GM21576 (cell line): Measurements from ENCODE around the gene BCAR3.
A peak's percentile ranks its signal among the peaks of the same experiment; 100 is the strongest.

Experiments used
- ATAC-seq: cut with Tn5 transposase; IDR thresholded peaks from one replicate; pipeline ENCODE4 v1.9.1; 2021; ENCODE audit warnings: mild to moderate bottlenecking, moderate library complexity; ENCODE audit not compliant: unreplicated experiment

BCAR3 gene

GRCh38 chr1:93681101-93681988 lies at the start of gene BCAR3:
Gene BCAR3, minus strand, starts transcription at chr1:93681837. Its CDS starts 6,907 bp downstream, at chr1:93674930.
- ATAC-seq: peak; percentile 56

DNA sequence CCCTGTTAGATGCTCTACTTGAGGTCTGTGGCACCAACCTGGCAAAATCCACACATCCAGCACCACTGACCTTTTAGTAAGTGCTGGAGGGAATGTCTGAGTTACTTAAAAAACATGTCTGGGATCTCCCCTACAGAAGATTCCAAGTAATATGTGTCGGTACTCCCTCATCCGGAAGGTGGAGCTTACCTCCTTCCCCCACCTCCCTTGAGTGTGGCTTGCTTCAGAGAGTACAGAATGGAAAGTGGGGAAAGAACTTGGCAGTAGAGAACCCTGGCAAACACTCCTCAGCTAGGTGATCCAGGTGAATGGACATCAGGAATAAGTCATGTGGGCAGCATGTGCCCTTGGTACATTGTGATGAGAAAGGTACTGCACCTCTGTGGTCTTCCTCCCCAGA lies 49.0 kb upstream of the BCAR3 start:
- no peak for ATAC-seq

GRCh38 chr1:93729906-93730305 lies 48.3 kb upstream of the BCAR3 start:
- no peak for ATAC-seq

- ATAC-seq: peak; percentile 62
These were observed 47.9 kb upstream of the BCAR3 start for GRCh38 chr1:93729502-93729901.

- ATAC-seq: no peak
These were observed 47.0 kb upstream of the BCAR3 start for GRCh38 chr1:93728480-93729131.

- ATAC-seq: no peak
These were observed 42.2 kb upstream of the BCAR3 start for GRCh38 chr1:93723733-93724270.

DNA sequence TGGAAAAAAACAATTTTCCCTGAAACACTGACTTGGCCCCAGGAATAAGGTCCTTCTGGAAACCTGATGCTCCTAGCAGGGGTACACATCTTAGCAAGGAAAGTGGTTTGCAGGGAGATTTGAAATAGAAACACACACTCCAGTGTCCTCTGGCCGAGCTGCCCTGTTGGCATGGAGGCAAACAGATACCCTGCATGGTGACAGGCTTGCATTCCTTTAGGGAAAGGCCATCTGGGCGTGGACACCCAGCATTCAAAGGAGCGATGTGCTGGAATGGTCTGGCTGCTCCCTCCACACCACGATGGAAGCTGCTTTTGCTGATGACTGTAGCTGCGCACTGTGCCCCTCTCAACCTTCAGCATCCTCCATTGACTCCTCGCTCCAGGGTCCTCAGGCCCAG lies 41.5 kb upstream of the BCAR3 start:
- no peak for ATAC-seq

- no peak for ATAC-seq
These were observed 40.7 kb upstream of the BCAR3 start for GRCh38 chr1:93722081-93723031.

DNA sequence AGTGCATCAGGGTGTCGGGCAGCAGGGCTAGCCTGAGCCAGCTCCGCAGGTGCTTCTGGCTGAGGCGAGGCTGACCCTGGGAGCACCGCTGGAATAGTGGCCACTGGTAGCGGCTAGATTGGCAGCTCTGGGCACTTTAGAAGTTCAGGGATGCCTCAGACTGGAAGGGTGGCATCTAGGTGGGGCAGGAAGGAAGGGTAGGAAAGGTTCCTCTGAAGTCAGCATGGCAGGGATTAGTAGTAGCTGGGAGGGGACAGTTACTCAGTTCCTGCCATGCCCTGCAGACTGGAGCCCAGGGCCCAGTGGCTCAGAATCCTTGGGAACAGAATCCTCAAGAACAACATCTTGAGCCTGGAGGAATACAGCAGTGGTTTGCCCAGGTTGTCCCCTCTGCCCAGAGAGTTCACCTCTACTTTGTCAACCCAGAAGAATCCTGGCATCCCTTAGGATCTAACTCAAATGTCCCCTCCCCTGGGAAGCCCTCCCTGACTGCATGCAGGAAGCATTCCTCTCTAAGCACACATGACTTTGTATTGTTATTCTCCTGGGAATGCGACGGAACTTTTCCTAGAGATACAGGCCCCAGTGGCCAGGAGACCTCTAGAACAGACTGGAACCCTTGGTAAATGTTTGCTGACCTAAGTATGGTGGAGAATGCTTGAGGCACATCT lies 39.5 kb upstream of the BCAR3 start:
- ATAC-seq: no peak

GRCh38 chr1:93717640-93718039 lies 36.0 kb upstream of the BCAR3 start:
- no peak for ATAC-seq

- ATAC-seq: no peak
These were observed 35.3 kb upstream of the BCAR3 start for GRCh38 chr1:93716941-93717368.

- ATAC-seq: no peak
These were observed 34.5 kb upstream of the BCAR3 start for GRCh38 chr1:93716163-93716562.

DNA sequence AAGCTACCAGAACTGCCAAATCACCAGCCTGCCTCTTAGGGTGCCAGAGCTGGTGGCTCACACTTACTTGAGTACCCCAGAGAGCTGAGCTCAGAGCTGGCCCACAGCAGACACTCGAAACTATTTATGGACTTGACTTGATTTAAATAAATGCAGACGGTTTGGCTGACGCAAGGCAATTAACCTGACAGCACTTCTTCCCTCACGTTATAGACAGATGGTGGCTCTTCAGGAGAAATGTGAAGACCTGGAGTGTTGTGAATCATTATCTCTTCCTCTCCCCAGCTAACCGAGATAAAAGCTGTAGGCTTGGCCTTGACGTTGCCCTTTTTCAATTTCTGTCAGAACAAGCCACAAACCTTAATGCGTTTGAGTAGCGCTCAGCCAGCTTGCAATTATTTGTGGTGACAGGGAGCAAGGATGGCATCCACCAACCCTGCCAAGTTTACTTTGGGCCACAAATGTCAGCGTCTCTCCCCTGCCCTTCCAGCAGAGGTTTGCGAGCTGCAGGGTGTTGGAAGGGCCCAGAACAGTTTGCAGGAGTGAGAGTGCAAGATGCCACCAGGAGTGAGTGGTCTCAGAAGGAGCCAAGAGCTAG lies 34.0 kb upstream of the BCAR3 start:
- no peak for ATAC-seq

DNA sequence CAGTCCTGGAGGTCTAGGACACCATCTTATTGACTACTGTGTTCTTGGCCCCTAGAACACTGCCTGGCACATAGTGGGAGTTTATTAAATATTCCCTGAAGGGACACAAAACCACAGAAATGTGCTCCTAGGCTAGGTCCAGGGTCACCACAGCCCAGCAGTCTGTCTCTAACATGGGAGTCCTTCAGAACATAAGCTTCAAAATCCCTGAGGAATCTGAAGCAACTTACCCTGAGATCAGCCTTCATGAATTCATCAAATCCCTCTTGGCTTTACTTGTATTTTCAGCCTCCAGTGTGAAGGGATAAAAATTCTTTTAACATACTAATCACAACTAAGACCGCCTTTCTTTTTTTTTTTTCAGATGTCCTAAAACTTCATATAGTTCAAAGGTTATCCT lies 32.7 kb upstream of the BCAR3 start:
- no peak for ATAC-seq

DNA sequence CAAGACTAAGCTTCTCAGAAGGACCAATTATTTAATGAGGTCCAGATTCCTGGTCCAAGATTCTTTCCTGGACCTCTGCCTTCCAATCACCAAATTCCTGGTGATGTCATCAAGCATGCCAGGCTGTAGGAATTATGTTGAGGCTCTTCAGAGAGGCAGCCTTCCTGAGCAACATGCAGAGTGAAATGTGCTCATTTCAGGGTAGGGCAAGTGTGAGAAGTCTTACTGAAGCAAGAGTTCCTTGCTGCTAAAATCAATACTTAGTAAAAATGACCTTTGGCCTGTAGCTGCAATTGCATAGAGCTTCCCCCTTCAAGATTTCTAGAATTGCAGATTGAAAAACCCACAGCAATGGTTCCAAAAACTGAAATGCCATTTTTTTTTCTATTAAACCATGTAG lies 31.7 kb upstream of the BCAR3 start:
- no peak for ATAC-seq

- ATAC-seq: no peak
These were observed 31.1 kb upstream of the BCAR3 start for GRCh38 chr1:93712741-93713140.

DNA sequence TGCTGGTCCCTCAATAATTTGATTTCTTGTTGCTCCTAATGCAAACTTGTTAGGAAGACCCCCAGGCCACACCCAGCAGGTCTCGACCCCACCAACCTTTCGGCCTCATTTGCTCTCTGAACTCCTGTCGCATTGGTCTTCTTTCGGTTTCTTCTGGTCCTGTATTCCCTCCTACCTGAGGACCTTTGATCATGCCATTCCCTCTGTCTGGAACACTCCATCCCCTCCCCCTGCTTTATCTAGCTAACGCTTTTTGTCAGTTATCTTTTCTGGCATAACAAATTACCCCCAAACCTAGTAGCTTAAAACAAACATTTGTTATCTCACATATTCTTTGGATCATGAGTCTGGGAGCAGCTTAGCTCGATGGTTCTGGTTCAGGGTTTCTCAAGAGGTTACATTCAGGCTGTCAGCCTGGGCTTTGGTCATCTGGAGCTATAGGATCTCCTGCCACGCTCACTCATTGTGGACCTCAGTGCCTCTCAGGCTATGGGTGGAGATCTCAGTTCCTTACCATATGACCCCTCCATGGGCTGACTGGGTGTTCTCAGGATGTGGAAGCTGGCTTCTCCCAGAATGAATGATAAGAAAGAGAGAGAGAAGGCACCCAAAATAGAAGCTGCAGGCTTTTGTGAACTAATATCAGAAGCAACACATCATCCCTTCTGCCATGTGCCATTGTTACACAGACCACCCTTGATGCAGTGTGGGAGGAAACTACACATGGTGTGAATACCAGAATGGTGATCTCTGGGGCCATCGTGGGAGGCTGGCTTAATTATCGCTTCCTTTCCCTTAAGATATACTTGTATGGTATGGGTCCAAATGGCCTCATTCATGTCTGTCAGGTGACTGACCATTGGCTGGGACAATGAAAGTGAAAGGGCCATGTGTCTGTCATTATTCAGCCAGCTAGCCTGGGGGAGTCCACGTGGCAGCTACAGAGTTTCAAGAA lies 29.1 kb upstream of the BCAR3 start:
- ATAC-seq: no peak

GRCh38 chr1:93708734-93709481 lies 27.3 kb upstream of the BCAR3 start:
- ATAC-seq: peak; percentile 26
